GM19463 (cell line): ENCODE results near the gene MOSPD2.

ENCODE experiments used
- ATAC-seq: cut with Tn5 transposase; IDR thresholded peaks from one replicate; pipeline ENCODE4 v1.9.1; 2021; ENCODE audit warnings: mild to moderate bottlenecking, moderate library complexity; ENCODE audit not compliant: unreplicated experiment

MOSPD2 gene

DNA sequence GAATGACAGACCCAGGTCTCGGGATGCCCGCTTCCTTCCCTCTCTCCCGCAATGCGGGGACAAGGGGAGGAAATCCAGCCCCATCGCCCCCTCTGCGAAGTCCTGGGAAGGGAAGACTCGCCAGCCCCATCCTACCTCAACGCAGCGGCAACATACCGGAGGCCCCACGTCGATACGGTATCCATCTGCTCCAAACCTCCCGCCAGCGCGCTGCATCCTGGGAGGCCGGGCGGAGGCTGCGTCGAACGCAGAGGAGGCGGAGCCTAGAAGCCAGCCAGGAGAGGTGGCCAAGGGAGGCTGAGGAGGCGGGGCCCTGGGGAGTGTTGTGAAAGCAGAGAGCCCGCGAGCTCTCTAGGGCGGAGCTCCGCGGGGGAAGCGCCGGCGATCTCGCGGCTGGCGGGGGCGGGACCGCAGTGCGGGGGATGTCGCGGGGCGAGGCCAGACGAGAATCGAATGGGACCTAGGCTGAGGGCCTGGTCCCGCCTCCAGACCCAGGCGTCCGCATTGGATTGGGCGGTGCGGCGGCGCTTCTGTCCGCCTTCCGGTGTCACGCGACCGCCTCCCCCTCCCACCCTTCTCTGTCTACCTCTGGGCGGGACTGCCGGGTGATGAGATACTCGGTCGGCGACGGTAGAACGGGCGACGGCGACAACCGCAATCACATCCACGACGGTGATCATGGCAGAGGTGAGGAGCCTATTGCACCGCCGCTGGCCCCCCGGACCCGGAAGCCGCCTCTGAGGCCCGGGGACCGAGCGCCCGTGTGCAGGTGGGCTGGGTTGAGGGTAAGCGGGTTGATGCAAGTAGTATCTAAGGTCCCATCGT, at the start of gene MOSPD2, which contains the start of gene FANCB:
Gene MOSPD2 (plus strand): TSS at position 571 of the 825 bp plus-strand sequence. CDS start 108 bp downstream, at position 679.
Gene FANCB (minus strand): TSS at position 219 of the 825 bp plus-strand sequence. CDS start 7,559 bp downstream, outside the sequence.
- peak; percentile 93 for ATAC-seq

DNA sequence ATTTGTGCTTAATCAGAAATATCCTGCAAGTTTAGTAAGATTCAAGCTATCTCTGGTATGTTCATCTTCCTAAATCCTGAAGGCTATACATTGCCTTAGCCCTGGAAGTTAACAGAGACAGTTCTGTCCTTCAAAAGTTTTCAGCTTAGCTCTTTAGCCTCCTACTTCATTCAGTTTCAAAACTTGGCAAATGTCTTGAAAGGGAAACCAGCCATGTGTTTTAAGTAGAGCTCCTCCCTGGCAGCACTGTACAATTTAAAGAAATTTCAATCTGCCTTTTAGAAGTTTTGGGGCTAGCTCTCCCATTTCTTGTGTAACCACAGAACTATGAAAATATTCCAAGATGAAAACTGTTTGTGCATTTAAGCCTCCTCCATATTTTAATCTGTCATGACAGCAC, 47.4 kb upstream of the MOSPD2 start:
- no peak for ATAC-seq

DNA sequence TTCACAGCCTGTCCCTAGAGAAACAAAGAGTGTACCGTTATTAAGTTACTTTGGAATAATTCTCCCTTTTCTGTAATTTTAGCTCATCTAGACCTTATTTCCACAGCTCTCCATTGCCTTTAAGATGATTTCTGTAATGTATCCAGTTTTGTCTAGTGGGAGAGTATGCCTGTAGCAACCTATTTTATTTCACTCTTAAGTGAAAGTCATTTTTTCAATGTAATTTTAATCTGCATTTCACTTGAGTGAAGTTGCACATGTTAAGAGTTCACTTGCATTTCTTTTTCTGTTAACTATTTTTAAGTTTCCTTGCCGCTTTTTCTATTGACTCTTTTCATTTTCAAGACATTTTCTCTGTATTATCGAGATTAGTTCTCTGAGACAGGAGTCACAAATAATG, 46.9 kb upstream of the MOSPD2 start:
- no peak for ATAC-seq

DNA sequence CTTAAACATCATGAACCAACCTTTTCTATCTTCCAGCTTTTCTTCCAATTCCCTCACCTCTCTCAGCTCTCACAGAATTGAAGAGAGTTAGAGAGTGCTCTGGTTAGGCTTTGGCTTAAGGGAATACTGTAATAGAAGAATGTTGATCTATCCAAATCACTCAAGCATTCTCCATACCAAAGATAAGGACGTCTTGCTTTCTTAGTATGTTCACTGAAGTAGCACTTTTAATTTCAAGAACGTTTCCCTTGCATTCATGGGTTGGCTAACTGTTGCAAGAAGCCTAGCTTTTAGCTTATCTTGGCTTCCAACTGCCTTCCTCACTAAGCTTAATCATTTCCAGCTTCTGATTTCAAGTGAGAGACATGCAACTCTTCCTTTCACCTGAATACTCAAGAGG, 43.6 kb upstream of the MOSPD2 start:
- no peak for ATAC-seq

DNA sequence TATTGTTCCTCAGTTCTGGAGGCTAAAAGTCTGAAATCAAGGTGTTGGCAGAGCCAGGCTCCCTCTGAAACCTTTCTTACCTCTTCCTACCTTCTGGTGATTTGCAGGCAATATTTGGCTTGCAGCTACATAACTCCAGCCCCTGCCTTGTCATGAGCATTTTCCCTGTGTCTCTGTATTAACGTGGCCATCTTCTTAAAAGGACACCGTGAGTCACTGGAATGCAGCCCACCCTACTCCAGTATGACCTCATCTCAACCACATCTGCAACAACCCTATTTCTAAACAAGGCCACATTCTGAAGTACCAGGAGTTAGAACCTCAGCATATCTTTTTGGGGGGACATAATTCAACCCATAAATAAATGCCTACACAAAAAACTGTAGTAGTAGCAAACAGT, 41.1 kb upstream of the MOSPD2 start:
- no peak for ATAC-seq

DNA sequence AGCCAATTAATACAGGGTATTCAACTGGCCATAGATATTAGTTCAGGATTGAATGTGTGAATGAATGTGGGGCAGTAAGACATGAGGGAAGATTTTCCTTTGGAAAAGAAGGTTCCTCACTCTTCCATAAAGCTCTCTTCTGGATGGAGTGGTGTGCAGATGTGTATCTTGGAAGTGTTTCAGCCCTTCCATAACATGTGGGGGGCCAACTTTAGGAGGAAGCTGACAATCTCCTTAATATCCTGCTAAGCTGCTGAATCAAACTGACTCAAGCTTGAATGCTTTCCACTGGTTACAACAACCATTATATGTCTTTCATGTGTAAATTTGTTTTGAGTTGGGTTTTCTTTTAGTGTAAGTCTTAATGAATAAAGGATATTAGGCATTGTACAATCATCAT, 40.6 kb upstream of the MOSPD2 start:
- ATAC-seq = no peak

DNA sequence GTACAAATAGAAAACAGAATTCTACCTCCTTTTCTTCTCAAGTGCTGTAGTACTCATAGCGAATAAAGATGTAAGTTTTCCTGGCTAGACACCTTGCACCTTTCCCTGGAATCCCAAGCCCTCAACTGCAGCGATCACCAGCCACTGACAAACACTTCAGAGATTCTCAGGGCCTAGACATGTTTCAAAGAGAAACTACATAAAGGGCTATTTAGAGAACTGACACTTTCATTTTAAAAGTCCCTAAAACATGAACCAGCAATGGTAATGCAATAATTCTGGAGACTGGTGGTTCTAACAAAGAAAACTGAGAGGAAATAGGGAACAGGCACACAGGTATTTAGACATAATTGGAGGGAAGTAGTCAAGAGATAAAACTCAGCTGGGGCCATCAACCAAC, 36.1 kb upstream of the MOSPD2 start:
- ATAC-seq = no peak

DNA sequence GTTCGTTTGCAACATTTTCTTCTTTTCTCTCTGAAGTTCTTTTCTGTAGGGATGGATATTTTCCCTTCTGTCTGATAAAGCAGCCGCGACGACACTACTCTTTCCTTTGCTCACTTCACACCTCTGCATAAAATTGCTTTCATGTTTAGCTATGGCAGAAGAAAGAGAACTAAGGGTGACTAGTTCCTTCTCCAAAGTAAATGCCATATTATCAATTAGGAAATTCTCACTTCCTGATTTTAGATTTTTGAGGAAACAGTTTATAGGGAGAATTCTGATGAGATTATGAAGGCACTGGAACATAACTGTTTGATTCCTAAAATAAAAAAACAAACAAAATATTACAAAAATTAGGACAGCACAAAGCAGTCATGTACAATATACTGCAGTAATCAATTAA, 29.6 kb upstream of the MOSPD2 start:
- no peak for ATAC-seq

DNA sequence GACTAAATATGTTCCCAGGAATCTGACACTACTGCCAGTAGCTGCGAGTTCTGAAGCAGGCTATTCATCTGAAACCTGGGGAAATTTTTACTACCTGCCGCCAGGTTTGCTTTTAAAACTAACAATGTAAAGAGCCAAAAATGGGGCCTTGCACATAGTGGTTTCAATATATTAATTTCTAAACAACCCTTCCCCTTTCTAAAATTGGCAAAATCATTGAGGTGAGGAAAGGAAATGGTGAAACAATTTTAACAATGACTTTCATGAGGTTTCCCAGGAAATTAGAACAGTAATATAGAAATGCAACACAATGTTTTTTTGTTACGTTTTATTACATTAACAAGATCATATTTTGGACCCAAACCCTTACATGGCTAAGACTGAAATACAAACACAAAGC, 21.7 kb upstream of the MOSPD2 start:
- ATAC-seq = no peak

DNA sequence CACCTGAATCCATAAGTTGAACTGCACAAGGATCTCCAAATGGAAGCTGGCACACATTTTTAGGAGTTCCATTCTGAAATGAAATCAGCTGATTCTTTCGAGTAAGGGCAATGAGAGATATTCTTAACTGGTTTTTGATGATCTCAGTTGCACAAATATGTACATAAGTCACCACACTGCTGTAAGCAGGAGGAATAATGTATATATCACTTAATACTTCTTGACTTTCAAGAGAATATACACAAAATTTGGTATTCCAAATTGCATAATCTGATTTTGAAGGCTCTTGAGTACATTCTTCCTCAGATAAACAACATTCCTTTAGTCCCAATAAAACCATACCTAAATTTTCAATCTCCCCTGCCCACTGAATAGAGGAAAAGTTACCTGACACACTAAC, 8.6 kb upstream of the MOSPD2 start:
- ATAC-seq = no peak

DNA sequence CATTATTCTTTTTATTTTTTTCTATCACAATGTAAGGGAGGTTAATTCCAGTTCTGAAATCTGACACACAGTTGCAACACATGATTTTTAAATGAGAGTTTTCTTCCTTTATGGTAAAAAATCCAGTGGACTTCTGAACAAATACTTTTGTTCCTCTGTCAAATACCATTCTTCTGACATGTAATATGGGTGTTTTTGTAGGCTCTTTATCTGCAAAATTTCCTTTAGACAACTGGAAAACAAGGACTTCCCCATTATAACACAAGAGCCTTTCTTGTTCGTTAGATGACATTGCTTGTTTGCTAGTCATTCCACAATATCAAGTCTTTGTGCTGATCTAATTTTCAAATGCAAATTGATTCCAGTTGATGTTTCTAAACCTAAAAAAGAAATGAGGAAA, 8.0 kb upstream of the MOSPD2 start:
- no peak for ATAC-seq

DNA sequence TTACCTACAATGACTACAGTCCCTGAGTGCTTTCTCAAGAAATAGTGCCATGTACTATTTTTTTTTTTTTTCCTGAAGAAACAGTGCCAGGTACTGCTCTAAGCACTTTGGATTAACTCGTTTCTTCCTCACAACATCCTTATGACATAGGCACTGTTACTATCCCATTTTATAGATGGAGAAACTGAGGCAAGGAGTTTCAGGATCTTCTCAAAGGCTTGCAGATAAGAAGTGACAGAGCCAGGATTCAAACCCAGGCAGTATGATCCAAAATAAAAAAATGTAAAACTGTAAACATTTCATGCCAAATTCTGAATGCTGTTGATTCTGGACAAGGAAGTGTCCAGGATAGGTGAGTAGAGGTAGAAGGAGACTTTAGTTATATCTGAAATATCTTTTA, 1.5 kb upstream of the MOSPD2 start:
- no peak for ATAC-seq

DNA sequence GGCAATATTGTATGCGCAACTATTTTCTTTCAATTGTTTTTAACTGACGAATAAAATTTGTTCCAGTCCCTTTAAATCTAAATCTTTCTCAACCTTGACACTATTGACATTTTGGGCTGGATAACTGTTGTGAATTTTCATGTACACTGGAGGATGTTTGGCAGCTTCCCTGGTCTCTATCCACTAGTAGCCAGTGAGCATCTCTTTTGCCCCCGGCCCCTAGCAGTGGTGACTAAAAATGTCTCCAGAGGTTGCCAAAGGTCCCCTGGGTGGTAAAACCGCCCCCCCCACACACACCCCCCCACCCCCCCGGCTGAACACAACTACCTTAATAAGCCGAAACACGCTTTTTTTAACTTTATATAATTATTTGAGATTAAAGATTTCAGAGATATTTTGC, 866 bp upstream of the MOSPD2 start:
- no peak for ATAC-seq

DNA sequence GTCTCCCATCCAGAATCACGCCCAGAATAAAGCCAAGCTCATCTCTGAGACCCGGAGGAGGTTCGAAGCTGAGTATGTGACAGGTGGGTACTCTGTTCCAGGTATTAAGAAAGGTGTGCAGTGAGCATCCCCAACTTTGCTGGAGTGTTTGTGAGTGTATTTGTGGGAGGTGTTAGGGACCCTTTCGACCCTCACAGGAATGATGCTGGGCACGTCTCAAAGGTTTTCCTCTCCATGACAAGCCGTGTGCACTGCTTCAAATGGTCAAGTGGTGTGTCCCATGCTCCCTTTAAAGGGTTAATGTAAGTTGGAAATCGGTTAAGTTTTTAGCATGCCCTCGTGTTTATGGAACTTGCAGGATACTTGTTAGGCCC, 442 bp downstream of the MOSPD2 start:
- no peak for ATAC-seq

DNA sequence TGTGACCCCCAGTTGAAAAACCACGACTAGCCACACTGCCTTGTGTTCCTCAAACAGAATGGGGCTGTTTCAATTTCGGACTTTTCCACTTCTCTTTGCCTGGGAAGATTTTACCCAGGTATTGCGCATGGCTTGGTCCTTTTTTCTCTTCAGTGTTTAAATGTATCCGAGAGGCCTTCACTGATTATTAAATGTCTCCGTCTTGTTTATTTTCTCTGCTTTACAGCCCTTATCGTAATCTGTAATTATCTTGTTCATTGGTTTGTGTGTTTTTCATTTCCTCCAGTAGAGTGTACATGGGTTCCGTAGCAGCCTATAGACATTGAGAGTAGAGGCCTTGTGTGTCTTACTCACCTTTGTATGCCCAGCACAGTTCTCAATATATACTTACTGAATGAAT, 2.4 kb downstream of the MOSPD2 start:
- no peak for ATAC-seq

DNA sequence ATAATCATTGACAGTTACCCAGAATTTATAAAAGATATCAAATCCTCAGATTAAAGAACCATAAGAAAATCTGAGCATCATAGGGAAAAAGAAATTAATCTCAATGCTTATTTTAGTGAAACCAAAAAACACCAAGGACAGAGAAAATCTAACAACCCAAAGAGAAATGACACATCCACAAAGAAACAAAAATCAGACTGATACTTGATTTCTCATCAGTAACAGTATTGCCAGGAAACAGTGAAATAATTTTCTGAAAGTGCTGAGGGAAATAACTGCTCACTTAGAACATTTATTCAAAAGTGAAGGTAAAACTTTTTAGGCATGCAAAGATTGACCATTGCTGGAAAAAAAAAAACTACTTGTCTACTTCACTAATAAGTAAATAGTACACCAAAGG, 10.6 kb downstream of the MOSPD2 start:
- ATAC-seq = no peak

DNA sequence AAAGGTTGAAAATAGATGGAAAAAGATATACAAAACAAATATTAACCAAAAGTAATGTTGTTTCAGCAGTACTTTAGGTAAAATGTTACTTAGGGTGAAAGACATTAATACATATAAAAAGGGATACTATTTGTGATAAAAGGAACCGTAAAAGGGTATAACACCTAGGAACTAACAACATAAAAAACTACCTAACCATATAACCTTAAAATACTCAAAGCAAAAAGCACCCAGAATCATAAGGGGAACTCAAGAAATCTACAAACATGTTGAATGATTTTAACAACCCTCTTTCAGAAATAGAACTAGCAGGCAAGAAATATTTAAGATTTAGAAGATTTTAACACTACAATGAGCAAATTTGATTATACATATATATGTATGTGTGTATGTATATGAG, 11.5 kb downstream of the MOSPD2 start:
- ATAC-seq = no peak

DNA sequence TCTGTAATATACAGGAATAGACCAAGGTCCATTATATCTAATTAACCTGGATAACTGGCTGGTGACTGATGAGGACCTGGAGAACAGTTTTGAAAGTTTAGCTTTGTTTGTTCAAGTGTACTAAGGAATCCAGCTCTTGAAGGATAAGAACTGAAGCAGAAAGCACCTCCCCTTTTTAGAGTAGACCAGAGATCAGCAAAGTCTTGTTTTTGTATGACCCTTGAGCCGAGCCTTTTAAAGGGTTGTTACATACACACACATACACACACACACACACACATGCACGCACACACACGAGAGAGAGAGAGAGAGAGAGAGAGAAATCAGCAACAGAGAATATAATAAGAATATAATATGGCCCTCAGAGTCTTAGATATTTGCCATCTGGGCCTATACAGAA, 13.0 kb downstream of the MOSPD2 start:
- no peak for ATAC-seq

DNA sequence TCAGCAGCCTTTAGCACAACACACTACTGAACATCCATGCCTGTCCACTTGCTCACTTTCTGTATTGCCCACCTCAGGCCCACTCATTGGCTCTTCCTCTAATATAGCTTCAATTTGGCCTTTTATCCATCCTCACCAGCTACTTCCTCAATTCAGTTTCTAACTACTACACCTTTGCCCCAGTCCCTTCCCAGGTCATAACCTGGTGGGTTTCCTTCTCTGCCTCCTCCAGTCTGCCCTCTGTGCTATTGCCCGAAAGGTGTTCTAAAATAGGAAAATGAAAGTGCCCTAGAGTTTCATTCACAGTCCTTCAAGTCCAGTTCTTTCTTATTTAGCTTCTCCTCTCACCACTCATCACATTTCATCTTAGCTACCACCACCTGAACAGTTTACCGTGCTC, 23.1 kb downstream of the MOSPD2 start:
- no peak for ATAC-seq

DNA sequence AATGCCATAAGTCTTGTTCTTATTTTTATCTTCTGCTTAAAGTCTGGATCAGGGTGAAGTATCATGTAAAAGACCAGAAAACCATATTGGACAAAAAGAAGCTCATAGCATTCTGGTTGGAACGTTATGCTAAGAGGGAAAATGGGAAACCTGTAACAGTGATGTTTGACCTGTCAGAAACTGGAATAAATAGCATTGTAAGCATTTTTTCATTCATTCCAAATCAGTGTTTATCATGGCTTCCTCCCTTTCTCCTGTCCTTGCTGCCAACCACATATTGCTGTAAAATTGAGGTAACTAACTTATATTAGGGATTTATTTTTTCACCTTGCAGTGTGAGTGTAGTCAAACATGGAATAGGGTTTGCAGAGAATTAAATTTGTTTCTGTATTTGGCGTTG, 23.8 kb downstream of the MOSPD2 start:
- no peak for ATAC-seq

DNA sequence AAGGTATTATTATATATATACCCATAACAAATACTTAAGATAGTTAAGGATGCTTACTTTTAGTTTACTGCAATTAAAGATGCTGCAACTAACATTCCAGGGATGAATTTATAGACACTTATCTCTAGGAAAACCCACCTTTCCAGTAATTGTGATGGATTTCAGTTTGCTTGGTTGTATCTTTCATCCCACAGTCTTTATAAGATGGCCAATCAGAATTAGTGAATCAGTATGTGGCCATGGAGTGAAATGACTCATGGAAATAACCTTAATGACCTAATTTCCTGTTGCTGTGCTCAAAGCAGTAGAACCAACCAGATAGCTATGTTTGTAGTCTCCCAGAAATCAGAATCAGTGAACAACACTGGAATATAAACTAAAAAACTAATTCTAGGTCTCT, 26.4 kb downstream of the MOSPD2 start:
- peak; percentile 72 for ATAC-seq

DNA sequence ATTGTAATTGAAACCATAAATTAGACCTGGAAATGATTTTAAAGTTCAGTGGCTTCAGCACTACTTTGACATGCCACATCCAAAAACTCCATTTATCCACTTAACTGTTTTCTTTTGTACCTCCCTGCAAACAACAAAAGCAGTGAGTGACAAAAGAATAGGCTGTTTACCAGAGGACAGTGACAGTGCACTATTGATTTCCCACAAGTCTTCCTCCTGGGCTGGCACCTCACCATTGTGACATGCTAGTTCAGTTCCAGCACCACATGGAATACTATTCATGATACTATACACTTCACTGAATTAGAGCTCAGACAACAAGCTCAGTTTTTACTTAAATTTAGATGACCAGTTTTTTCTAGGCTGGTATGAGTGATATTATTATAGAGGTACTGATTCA, 29.3 kb downstream of the MOSPD2 start:
- ATAC-seq = no peak

DNA sequence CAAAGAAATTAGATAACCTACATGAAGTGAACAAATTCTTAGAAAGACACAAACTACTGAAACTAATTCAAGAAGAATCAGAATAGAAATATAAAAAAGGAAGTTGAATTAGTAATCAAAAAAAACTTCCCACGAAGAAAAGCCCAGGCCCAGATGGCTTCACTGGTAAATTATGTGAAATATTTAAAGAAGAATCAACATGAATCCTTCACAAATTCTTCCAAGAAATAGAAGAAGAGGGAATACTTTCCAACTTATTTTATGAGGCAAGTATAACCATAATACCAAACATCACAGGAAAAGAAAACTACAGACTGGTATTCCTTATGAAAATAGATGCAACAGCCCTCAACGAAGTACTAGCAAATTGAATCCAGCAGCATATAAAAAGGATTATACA, 30.7 kb downstream of the MOSPD2 start:
- ATAC-seq = no peak
